ENCODE measurements around the gene CISD1. TPM values are rescaled to one million over a fixed set of nuclear protein-coding genes. Genes with fewer than 3 reads are reported as not detected.
A peak's percentile ranks its signal among the peaks of the same experiment; 100 is the strongest.

CISD1 gene
- total RNA-seq, 4 donors from 2014 or later: 10.5 to 42.1 (median 13.1) TPM

DNA sequence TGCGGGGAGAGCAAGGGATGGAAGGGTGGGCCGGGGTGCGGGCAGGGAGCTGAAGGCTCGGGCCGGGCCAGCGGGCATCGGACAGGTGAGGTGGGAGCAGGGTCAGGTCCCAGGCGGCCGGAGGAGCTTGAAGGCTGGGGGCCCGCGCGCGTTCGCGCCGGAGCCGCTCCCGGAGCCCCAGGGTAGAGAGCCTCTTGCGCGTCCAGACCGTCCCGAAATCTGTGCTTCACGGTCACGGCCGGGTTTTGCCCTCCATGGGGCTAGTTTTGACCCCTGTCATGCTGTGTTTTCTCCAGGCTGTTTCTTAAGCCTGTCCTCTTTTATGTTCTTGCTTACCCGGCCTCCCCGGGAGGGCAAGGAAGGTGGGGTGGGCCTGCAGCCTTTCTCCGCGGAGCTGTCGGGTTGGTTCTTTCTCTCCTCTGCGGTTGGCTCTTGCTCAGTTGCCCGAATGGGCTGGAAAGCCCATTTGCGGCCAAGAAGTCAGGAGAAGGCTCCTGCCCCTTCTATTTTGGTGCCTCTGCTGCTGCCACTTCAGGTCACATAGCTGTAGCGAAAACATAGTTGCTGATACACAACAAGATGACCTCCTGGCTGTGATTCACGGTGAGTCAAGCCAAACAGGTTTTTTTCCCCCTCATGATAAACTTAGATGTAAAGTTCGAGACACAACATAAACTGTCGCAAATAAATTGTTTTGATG lies 66.5 kb downstream of the CISD1 start:
- no peak for DNase-seq (ENCODE audit: low spot score in 2 of 2)
- H3K4me3 ChIP-seq (ENCODE audit: low read depth, poor library complexity, severe bottlenecking): peak overlapping the region; percentile 98
- intact Hi-C loops (cut with DNase I; ENCODE audit: low total_unique reads): no loop called here
- 2 to 3% methylated on average over 35 to 36 of the region's 37 CpGs for WGBS, 2 donors
- no peak for TF ChIP-seq POLR2A (IDR thresholded peaks at IDR 0.05)

DNA sequence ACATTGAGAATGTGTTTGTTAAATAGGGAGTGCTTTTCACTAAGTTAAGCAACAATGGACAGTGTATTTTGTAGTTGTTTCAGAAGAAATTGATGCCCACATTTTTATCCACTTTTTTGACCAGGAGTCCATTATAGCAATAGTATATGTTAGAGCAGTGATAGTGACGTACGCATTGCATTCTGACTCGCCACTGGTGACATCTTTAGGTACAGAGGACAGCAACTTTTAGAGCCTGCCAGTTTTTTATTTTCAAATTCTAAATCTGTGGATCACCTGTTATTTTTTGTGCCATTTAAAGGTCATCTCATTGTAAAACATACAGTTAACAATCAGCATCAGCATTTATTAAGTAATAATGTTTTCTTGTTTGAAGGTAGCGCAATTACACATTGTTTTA lies 67.3 kb downstream of the CISD1 start:
- intact Hi-C loops (cut with DNase I; ENCODE audit: low total_unique reads): no loop called here

More for the DNA sequence above, 67.3 kb downstream of the CISD1 start:
- H3K4me3 ChIP-seq (ENCODE audit: low read depth, poor library complexity, severe bottlenecking): no peak overlapping the region
- WGBS, 2 donors: 86 to 87% methylated on average over 4 of the region's 4 CpGs
- no peak for TF ChIP-seq POLR2A (IDR thresholded peaks at IDR 0.05)
- no peak for TF ChIP-seq CTCF (IDR thresholded peaks at IDR 0.05)
- no peak for DNase-seq (ENCODE audit: low spot score in 2 of 2)

Other genes starting within 250 kb of the CISD1 start
- gene IPMK, start 1.3 kb upstream of the CISD1 start, total RNA-seq: 10 to 100 TPM in 2 of 4 donors, 1 to 10 TPM in 2; 8.8 to 13.4 (median 11.0) TPM
- gene UBE2D1, start 65.8 kb downstream of the CISD1 start, total RNA-seq: 1 to 10 TPM; 4.7 to 7.7 (median 6.3) TPM
- gene TFAM, start 116.2 kb downstream of the CISD1 start, total RNA-seq: 10 to 100 TPM; 13.5 to 25.3 (median 14.7) TPM
- 10 to 100 TPM in 1 of 4 donors, 1 to 10 TPM in 3; 5.0 to 11.5 (median 7.1) TPM for gene BICC1, start 243.7 kb downstream of the CISD1 start, total RNA-seq